GM18498 (cell line): Measurements from ENCODE around the gene PTPN1.
"Not testable (repeated sequence)": the region's sequence is repeated elsewhere in the genome, so short reads cannot be mapped to it uniquely, and the experiment has no call there.

Experiments used
- ATAC-seq: cut with Tn5 transposase; IDR thresholded peaks from one replicate; pipeline ENCODE4 v1.9.1; 2021; ENCODE audit warnings: mild to moderate bottlenecking, moderate library complexity; ENCODE audit not compliant: unreplicated experiment

The PTPN1 gene

GRCh38 chr20:50527068-50527605, 17.0 kb downstream of the PTPN1 start:
- no peak for ATAC-seq

GRCh38 chr20:50528129-50528528, 17.9 kb downstream of the PTPN1 start:
- no peak for ATAC-seq

DNA sequence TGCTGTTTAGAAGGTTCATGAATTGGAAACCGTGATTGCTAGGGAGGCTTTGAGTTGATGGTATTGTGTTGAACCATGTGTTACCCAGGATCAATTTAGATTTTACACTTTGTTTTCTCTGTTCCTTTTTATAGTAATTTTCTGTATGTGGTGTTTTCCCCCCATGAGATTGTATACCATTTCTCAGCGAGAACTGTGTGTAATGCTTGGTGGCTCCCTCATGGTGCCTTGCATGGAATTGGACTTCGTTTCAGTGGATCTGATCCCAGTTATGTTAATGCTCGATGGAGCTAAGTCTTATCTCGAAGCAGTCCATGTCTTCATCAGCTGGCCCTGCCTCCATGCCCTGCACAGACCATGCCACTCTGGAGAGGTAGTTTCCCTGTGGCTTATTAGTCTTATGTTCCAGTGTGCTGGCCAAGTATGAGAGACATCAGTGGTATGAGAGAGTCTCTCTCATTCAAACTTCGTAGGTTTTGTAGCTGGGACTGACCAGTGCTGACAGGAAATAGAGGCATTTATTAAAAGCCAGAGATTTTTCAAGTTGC, 18.7 kb downstream of the PTPN1 start:
- ATAC-seq = peak; percentile 56

GRCh38 chr20:50532221-50532620, 22.0 kb downstream of the PTPN1 start:
- ATAC-seq = no peak

DNA sequence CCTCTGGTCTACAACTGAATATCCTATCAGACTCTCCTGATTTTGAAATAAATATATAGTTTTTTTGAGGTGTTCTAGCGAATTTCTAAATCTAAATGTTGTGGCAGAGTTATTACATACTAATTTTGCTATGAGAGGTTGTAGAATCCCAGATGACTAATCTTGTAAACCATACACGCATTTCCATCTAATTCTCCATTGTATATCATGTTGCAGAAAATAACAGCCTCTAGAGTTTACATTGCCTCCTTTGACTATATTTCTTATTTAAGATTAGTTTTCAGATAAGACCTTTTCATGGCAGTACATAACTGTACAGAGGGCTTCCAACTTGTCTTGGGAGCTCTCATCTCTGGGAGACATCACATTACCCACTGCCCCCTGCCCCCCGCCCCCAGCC, 22.9 kb downstream of the PTPN1 start:
- ATAC-seq = no peak

DNA sequence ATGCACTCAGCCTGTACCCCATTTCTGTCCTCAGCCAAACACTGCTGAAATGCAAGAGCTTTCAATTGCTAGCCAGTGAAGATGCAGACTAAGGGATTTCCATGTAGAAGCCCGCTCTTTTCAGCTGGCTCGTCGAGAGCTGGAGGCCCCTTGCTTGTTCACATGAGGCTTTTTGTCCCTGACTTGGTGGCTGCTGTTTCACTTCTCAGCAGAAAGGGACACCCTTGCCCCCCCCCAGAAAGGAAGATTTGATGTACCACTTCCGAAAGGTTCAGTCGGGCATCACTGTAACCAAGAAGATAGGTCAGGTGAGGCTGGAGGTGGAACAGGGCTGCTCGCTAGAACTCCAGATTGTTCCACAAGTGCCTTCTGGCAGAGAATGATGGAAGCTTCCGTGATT, 23.3 kb downstream of the PTPN1 start:
- no peak for ATAC-seq

DNA sequence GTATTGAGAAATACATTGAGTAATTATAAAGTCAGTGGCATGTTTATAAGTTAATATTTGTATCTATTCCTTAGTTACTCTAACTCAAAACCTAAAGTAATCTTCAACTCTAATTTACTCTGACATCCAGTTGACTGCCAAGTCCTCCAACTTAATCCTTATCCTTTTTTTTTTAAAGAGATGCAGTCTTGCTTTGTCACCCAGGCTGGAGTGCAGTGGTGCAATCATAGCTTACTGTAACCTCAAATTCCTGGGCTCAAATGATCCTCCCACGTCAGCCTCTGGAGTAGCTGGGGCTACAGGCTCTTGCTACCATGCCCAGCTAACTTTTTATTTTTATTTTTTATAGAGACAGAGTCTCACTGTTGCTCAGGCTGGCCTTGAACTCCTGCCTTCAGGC, 24.4 kb downstream of the PTPN1 start:
- no peak for ATAC-seq

- no peak for ATAC-seq
These were observed 25.0 kb downstream of the PTPN1 start for GRCh38 chr20:50535162-50535561.

DNA sequence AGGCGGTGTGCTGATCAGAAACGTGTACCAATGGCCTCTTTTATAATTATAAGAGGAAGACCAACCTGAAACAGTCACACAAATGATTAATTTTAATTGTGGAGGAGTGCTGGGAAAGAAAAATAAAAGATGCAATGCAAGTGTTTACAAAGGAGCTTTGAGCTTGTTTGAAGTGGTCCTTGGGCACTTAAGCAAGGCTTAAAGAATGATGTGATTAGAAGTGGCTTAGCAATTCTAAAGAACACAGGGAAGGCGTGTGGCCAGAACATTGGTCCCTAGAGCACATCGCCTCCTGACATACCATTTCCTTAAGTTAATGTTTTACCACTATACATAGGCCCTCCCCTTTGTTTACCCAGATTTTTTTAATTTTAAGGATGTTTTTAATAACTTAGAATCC, 26.1 kb downstream of the PTPN1 start:
- no peak for ATAC-seq

DNA sequence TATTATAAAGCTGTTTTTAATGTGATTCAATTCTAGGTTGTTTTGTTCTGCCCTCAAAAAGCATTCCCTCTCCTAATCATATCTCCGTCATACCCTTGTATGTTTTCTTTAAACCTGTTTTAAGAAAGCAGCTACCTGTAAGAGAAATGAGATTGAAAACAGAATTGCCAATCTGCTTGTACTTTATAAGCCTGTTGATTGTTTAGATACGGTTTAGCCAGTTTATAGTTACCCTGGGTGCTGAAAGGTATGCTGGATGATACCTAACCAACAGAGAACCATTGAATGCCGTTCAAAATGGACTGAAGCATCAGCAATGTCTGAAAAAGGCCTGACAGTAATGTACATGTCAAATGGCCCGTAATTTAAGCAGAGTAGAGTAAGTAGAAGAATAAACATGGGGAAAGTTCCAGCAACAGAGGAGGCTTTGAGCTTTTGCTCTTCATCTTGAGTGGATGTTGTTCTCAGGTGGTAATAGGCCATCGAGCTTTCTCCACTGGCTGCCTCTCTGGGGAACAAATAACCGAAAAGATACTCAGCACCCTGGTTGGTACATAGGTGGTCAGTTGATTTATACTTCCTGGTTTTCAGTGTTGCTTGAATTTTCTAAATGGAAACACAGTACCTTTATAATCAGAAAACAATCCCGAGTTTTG, 27.5 kb downstream of the PTPN1 start:
- no peak for ATAC-seq

DNA sequence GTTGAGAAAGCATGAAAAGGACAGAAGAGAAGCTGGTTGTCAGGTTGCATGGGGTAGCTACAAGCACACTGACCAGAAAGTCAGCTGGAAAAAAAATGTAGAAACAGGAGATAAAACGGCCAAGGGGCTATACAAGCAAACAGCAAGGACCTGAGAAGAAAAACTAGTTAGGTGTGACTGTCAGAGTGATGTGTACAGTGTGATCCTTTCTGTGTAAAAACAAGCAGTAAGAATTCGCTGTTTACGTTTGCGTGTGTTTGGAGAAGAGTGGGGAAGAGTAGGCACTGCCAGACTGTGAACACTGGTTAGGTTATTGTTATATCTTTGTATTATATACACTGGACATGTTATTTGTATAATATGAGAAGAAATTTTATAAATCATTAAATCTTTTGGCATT, 28.1 kb downstream of the PTPN1 start:
- ATAC-seq = no peak

GRCh38 chr20:50539798-50540197, 29.6 kb downstream of the PTPN1 start:
- not testable (repeated sequence) for ATAC-seq

DNA sequence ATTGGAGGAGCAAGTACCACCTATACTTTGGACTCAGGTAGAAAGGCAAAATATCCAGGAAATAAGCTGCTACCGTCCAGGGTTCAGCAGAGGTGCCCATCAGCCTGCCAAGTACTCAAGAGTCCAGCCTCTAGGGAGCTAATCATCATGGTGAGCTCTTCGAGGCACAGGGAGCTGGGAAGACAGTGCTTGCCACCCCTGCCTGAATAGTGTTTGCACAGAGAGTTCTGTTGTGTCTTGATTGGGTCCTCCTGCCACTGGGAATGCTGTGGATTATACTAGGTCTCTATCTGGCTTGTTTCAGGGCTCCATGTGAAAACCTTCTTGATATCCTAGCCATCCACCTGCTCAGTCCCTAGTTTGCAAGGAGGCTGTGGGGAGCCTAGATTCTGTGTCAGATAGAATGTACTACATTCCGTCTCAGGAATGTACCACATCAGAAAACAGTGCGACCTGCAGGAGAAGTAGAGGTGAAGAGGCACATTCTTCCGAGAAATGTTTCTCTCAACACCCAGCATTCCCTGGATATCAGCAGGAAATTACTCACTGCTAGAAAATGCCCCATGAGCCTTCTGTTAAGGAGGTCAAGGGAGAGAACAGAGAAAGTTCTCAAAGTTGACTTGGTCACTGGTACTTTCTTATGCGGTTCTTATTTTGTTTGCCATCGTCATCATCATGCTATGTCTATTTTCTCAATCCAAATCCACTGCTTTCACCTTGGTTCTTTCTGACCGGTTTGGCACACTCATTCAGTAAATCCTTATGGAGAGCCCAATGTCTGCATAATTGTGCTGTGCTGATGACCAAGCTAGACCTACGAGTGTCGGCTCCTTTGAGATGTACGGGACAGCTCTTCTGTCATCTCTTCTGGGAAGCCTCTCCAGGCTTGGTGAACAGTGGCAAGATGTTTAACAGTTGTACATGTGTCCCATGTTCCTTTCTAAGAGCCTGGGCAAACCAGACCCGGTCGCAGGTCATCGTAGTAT, 30.7 kb downstream of the PTPN1 start:
- ATAC-seq = peak; percentile 14

- ATAC-seq = peak; percentile 54
These were observed 31.4 kb downstream of the PTPN1 start for GRCh38 chr20:50541606-50542041.

DNA sequence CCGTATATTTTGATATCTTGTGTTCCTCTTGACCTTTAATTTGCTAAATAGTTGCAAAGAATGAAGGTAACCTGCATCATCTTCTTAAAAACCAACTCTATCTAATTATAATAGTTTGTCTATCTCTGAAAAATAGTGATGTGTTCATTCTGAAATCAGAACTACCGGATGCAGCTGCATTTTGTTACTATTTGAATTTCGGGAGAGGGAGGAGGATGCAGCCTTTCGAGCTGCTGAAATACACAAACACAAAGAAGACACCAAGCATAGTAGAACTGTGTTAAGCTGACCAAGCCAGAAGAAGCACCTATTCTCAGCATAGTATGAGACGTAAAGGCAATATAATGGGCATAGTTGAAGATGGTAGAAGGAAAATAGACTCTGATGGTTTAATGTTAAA, 33.1 kb downstream of the PTPN1 start:
- ATAC-seq = no peak

- no peak for ATAC-seq
These were observed 34.9 kb downstream of the PTPN1 start for GRCh38 chr20:50545126-50545525.

- ATAC-seq = peak; percentile 54
These were observed 36.6 kb downstream of the PTPN1 start for GRCh38 chr20:50546729-50547314.

- no peak for ATAC-seq
These were observed 37.8 kb downstream of the PTPN1 start for GRCh38 chr20:50547964-50548363.

- no peak for ATAC-seq
These were observed 38.2 kb downstream of the PTPN1 start for GRCh38 chr20:50548396-50548795.

DNA sequence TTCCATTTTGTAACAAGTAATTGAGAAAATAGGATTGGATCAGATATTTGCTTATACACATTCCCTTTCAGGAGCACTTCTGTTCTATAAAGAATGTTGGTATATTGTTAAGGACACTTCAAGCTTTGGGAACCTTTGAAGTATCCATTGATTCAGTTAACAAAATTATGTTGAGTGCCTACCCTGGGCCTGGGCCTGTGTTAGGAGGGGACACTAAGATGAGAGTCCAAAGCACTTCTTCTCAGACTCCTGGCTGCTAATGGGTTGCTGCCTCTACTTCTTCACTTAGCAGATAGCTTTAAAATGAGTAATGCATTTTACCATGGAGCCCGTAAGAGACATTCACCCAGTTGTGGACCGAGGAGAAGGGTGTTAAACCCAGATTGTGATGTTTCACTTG, 40.3 kb downstream of the PTPN1 start:
- no peak for ATAC-seq

- no peak for ATAC-seq
These were observed 41.1 kb downstream of the PTPN1 start for GRCh38 chr20:50551288-50551687.
